ENCODE measurements around the gene MIB2. TPM values are rescaled to one million over a fixed set of nuclear protein-coding genes. Genes with fewer than 3 reads are reported as not detected.

MIB2 gene
- total RNA-seq, 1 donor from 2014 or later = 55.5 TPM

DNA sequence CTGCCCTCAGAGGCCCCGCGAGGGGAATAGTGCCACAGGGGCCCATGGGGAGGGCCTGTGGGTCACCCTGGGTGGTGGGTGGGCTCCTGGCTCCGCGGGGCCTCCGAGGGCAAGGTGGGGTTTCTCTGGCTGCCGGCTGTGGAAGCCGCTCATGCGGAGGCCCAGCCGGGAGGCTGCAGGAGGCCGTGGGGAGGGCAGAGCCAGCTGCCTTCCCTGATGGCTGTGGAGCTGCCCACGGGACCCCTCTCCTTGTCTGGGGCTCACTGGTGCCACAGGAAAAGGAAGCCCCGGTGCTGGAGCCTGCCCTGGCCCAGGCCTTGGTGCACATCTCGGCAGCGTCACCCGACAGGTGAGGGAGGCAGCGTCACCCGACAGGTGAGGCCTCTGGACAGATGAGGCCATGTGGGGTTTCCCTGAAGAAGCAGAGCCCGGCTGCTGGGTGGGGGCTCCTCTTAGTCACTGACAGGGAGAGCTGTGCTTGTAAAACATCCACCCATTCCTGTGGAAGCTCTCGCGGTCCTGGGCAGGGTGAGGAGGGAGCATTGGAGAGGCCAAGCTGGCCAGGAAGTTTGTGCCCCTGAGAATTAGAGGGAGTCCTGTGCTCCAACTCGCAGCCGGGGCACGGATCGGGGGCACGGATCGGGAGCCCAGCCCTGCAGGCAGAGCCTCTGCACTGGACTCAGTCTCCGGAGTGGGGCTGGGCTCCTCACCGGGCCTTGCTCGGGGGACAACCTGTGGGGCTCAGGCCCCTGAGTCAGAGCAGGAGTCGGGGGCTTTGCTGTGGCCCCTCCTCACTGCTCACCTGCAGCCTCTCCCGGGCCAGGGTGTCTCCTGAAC lies 6.1 kb downstream of the MIB2 start:
- no peaks in the 10 kb centered on the region for H3K36me3 ChIP-seq (ENCODE audit: control insufficient read depth, insufficient read depth, low read length)
- H3K4me3 ChIP-seq (ENCODE audit: low read depth, low read length) = no peak overlapping the region
- TF ChIP-seq, protein P1, sequence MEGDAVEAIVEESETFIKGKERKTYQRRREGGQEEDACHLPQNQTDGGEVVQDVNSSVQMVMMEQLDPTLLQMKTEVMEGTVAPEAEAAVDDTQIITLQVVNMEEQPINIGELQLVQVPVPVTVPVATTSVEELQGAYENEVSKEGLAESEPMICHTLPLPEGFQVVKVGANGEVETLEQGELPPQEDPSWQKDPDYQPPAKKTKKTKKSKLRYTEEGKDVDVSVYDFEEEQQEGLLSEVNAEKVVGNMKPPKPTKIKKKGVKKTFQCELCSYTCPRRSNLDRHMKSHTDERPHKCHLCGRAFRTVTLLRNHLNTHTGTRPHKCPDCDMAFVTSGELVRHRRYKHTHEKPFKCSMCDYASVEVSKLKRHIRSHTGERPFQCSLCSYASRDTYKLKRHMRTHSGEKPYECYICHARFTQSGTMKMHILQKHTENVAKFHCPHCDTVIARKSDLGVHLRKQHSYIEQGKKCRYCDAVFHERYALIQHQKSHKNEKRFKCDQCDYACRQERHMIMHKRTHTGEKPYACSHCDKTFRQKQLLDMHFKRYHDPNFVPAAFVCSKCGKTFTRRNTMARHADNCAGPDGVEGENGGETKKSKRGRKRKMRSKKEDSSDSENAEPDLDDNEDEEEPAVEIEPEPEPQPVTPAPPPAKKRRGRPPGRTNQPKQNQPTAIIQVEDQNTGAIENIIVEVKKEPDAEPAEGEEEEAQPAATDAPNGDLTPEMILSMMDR (IDR thresholded peaks at IDR 0.05; ENCODE audit: insufficient read depth, low read length, poor library complexity, severe bottlenecking) = no peak
- H3K27me3 ChIP-seq (ENCODE audit: control insufficient read depth, insufficient read depth, low read length) = no peaks in the 10 kb centered on the region
- DNase-seq (ENCODE audit: low read depth) = no peak

DNA sequence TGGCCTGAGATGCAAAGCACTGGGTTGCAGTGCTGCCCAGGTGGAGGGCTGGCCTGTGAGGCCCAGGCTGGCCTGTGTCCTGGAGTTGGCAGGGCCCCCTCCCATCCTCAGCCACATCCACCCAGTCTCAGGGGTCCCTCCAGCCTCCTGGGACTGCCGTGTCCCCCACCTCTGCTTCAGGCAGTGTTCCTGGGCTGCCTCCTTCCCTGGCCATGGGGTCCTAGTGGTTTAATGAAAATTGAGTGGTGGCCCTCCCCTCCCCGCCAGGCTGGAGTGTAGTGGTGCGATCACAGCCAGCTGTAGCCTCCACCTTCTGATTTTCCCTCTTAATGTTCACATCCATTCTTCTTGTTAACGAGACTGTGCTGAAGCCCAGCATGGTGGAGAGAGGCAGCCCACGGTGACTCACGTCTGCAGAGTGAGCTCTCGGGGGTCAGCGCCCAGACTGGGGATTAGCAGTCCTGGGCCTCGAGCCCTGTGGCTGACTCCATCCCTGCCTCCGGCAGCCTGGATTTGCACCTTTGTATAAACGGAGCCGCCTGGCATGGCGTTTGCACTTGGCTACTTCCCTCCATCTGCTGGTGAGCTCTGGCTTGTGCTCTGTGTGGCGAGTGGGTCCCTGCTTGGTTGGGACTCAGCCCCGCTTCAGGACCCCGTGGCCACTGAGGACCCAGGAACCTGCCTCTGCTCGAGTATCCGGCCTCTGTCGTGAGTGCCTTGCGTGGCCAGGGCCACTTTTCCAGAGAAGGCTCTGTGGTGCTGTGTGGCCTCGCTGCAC lies 6.9 kb downstream of the MIB2 start:
- no peak for DNase-seq (ENCODE audit: low read depth)
- TF ChIP-seq, protein P1 (IDR thresholded peaks at IDR 0.05; ENCODE audit: insufficient read depth, low read length, poor library complexity, severe bottlenecking) = no peak
- no peaks in the 10 kb centered on the region for H3K27me3 ChIP-seq (ENCODE audit: control insufficient read depth, insufficient read depth, low read length)
- H3K4me3 ChIP-seq (ENCODE audit: low read depth, low read length) = no peak overlapping the region
- no peaks in the 10 kb centered on the region for H3K36me3 ChIP-seq (ENCODE audit: control insufficient read depth, insufficient read depth, low read length)

DNA sequence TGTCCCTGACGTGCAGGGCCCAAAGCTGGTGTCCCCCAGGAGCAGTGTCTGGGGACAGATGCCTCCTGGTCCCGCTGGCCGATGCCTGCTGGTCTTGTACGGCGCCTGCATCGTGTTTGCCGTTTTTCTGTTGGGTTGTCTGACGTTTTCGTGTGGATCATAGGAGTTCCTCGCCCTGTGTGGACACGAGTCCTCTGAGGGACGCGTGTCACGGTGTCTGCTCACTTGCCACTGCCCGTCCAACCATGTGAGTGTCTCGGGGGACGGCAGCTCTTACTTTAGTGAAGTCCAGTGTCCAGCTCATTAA lies 7.4 kb downstream of the MIB2 start:
- H3K36me3 ChIP-seq (ENCODE audit: control insufficient read depth, insufficient read depth, low read length) = no peaks in the 10 kb centered on the region
- H3K4me3 ChIP-seq (ENCODE audit: low read depth, low read length) = no peak overlapping the region
- no peaks in the 10 kb centered on the region for H3K27me3 ChIP-seq (ENCODE audit: control insufficient read depth, insufficient read depth, low read length)
- DNase-seq (ENCODE audit: low read depth) = no peak
- TF ChIP-seq, protein P1 (IDR thresholded peaks at IDR 0.05; ENCODE audit: insufficient read depth, low read length, poor library complexity, severe bottlenecking) = no peak

DNA sequence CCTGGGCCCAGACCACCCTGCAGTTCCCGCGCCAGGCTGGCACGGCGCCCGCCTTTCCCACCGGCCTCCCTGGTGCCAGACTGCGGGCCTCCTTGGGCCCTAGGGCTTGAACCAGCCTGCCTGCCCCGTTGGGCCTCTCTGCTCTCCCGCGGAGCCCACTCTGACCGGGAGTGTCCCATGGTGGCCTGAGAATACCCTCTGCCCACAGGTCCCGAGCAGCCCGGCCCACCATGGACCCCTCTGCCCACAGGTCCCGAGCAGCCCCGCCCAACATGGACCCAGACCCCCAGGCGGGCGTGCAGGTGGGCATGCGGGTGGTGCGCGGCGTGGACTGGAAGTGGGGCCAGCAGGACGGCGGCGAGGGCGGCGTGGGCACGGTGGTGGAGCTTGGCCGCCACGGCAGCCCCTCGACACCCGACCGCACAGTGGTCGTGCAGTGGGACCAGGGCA lies 7.9 kb downstream of the MIB2 start:
- Histone ChIP-seq H3K36me3 (ENCODE audit: control insufficient read depth, insufficient read depth, low read length) (no peaks in the 10 kb centered on the region), H3K4me3 (ENCODE audit: low read depth, low read length) (no peak overlapping the region), H3K27me3 (ENCODE audit: control insufficient read depth, insufficient read depth, low read length) (no peaks in the 10 kb centered on the region)
- TF ChIP-seq, protein P1 (IDR thresholded peaks at IDR 0.05; ENCODE audit: insufficient read depth, low read length, poor library complexity, severe bottlenecking) = no peak
- no peak for DNase-seq (ENCODE audit: low read depth)

DNA sequence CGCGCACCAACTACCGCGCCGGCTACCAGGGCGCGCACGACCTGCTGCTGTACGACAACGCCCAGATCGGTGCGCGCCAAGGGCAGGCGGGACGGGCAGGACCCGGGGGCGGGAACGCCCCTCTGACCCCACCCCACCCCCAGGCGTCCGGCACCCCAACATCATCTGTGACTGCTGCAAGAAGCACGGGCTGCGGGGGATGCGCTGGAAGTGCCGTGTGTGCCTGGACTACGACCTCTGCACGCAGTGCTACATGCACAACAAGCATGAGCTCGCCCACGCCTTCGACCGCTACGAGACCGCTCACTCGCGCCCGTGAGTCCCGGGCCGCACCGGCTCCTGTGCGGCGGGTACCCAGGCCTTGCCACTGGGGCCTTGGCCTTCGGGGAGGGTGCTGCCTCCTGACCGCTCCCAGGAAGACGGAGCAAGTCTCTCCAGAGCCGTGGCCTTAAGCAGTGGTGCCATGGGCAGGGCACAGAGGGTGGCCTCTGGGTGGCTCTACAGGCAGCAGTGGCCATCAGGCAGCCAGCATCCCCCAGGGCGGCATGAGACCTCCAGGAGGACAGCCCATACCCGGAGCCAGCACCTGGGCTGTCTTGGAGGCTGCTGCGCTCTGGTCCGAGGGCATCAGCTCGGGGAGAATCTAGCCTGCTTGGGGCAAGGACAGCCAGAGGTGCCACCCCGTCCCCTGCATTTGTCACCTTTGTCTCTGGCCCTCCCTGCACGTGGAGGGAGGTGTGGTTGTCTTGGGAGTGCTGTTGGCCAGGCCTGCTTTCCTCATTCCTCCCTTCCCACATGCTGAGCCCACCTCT lies 8.5 kb downstream of the MIB2 start:
- DNase-seq (ENCODE audit: low read depth) = no peak
- H3K27me3 ChIP-seq (ENCODE audit: control insufficient read depth, insufficient read depth, low read length) = no peaks in the 10 kb centered on the region
- TF ChIP-seq, protein P1 (IDR thresholded peaks at IDR 0.05; ENCODE audit: insufficient read depth, low read length, poor library complexity, severe bottlenecking) = no peak
- H3K4me3 ChIP-seq (ENCODE audit: low read depth, low read length) = no peak overlapping the region
- H3K36me3 ChIP-seq (ENCODE audit: control insufficient read depth, insufficient read depth, low read length) = no peaks in the 10 kb centered on the region

All from kidney epithelial cell (primary cell).